Measurements from ENCODE around the gene SAXO2. TPM values are rescaled to one million over a fixed set of nuclear protein-coding genes. Genes with fewer than 3 reads are reported as not detected.
"Not testable (repeated sequence)": the region's sequence is repeated elsewhere in the genome, so short reads cannot be mapped to it uniquely, and the experiment has no call there.

Gene SAXO2
- polyA plus RNA-seq, 1 donor from 2014 or later: 4.2 TPM

- Mint-ChIP-seq H3K27ac (no peak overlapping the region), H3K27me3 (no peaks in the 10 kb centered on the region), H3K36me3 (no peaks in the 10 kb centered on the region), H3K4me3 (no peak overlapping the region), H3K9me3 (peaks cover 0 to 3% (median 0%) of the 10 kb centered on the region in 3 donors), H3K4me1 (no peaks in the 10 kb centered on the region)
Observed at GRCh38 chr15:82315519-82316246, 53.1 kb downstream of the SAXO2 start.

- H3K27ac Mint-ChIP-seq, H3K27me3 Mint-ChIP-seq, H3K36me3 Mint-ChIP-seq, H3K9me3 Mint-ChIP-seq, H3K4me3 Mint-ChIP-seq, H3K4me1 Mint-ChIP-seq: not testable (repeated sequence)
Observed at GRCh38 chr15:82316247-82317090, 53.9 kb downstream of the SAXO2 start.

GRCh38 chr15:82317091-82317489 is 54.5 kb downstream of the SAXO2 start:
- H3K27me3 Mint-ChIP-seq: no peaks in the 10 kb centered on the region
- H3K4me1 Mint-ChIP-seq: no peaks in the 10 kb centered on the region
- H3K27ac Mint-ChIP-seq: no peak overlapping the region
- no peaks in the 10 kb centered on the region for H3K9me3 Mint-ChIP-seq
- no peaks in the 10 kb centered on the region for H3K36me3 Mint-ChIP-seq
- no peak overlapping the region for H3K4me3 Mint-ChIP-seq

GRCh38 chr15:82317516-82317915 is 54.9 kb downstream of the SAXO2 start:
- H3K27ac Mint-ChIP-seq, H3K4me3 Mint-ChIP-seq, H3K4me1 Mint-ChIP-seq, H3K27me3 Mint-ChIP-seq, H3K9me3 Mint-ChIP-seq, H3K36me3 Mint-ChIP-seq: not testable (repeated sequence)

GRCh38 chr15:82318281-82318680 is 55.7 kb downstream of the SAXO2 start:
- not testable (repeated sequence) for H3K4me1 Mint-ChIP-seq, H3K4me3 Mint-ChIP-seq, H3K27ac Mint-ChIP-seq, H3K36me3 Mint-ChIP-seq, H3K27me3 Mint-ChIP-seq, H3K9me3 Mint-ChIP-seq

- not testable (repeated sequence) for H3K27me3 Mint-ChIP-seq, H3K36me3 Mint-ChIP-seq
Observed at GRCh38 chr15:82319522-82320278, 57.1 kb downstream of the SAXO2 start.

GRCh38 chr15:82320861-82321260 is 58.2 kb downstream of the SAXO2 start:
- not testable (repeated sequence) for H3K36me3 Mint-ChIP-seq, H3K27me3 Mint-ChIP-seq, H3K27ac Mint-ChIP-seq, H3K4me3 Mint-ChIP-seq, H3K9me3 Mint-ChIP-seq, H3K4me1 Mint-ChIP-seq

More at GRCh38 chr15:82319522-82320278, 57.1 kb downstream of the SAXO2 start:
- H3K4me3 Mint-ChIP-seq, H3K27ac Mint-ChIP-seq, H3K4me1 Mint-ChIP-seq, H3K9me3 Mint-ChIP-seq: not testable (repeated sequence)

GRCh38 chr15:82322488-82322887 is 59.9 kb downstream of the SAXO2 start:
- not testable (repeated sequence) for H3K27ac Mint-ChIP-seq, H3K27me3 Mint-ChIP-seq, H3K4me3 Mint-ChIP-seq, H3K4me1 Mint-ChIP-seq, H3K36me3 Mint-ChIP-seq, H3K9me3 Mint-ChIP-seq

GRCh38 chr15:82324831-82325230 is 62.2 kb downstream of the SAXO2 start:
- not testable (repeated sequence) for H3K27me3 Mint-ChIP-seq, H3K36me3 Mint-ChIP-seq, H3K9me3 Mint-ChIP-seq, H3K27ac Mint-ChIP-seq, H3K4me3 Mint-ChIP-seq, H3K4me1 Mint-ChIP-seq

- not testable (repeated sequence) for H3K27ac Mint-ChIP-seq, H3K9me3 Mint-ChIP-seq, H3K4me1 Mint-ChIP-seq, H3K27me3 Mint-ChIP-seq, H3K36me3 Mint-ChIP-seq
- peak overlapping the region in 1 of 4 donors; percentile 28 for H3K4me3 Mint-ChIP-seq
Observed at GRCh38 chr15:82325646-82326045, 63.0 kb downstream of the SAXO2 start.

- not testable (repeated sequence) for H3K27ac Mint-ChIP-seq, H3K27me3 Mint-ChIP-seq, H3K4me3 Mint-ChIP-seq, H3K4me1 Mint-ChIP-seq, H3K9me3 Mint-ChIP-seq, H3K36me3 Mint-ChIP-seq
Observed at GRCh38 chr15:82326896-82327295, 64.3 kb downstream of the SAXO2 start.

GRCh38 chr15:82327372-82327771 is 64.8 kb downstream of the SAXO2 start:
- not testable (repeated sequence) for H3K27ac Mint-ChIP-seq, H3K9me3 Mint-ChIP-seq, H3K4me1 Mint-ChIP-seq, H3K27me3 Mint-ChIP-seq, H3K36me3 Mint-ChIP-seq, H3K4me3 Mint-ChIP-seq

- not testable (repeated sequence) for H3K4me1 Mint-ChIP-seq, H3K9me3 Mint-ChIP-seq, H3K27me3 Mint-ChIP-seq, H3K4me3 Mint-ChIP-seq, H3K36me3 Mint-ChIP-seq, H3K27ac Mint-ChIP-seq
Observed at GRCh38 chr15:82329039-82329438, 66.4 kb downstream of the SAXO2 start.

GRCh38 chr15:82330921-82331320 is 68.3 kb downstream of the SAXO2 start:
- H3K36me3 Mint-ChIP-seq, H3K4me1 Mint-ChIP-seq, H3K27me3 Mint-ChIP-seq, H3K4me3 Mint-ChIP-seq, H3K9me3 Mint-ChIP-seq, H3K27ac Mint-ChIP-seq: not testable (repeated sequence)

- H3K4me1 Mint-ChIP-seq, H3K36me3 Mint-ChIP-seq, H3K27ac Mint-ChIP-seq, H3K9me3 Mint-ChIP-seq, H3K4me3 Mint-ChIP-seq, H3K27me3 Mint-ChIP-seq: not testable (repeated sequence)
Observed at GRCh38 chr15:82331576-82332304, 69.1 kb downstream of the SAXO2 start.

All from IgD-negative memory B cell (primary cell).